ENCODE measurements around the gene CDCA8.

Gene CDCA8

DNA sequence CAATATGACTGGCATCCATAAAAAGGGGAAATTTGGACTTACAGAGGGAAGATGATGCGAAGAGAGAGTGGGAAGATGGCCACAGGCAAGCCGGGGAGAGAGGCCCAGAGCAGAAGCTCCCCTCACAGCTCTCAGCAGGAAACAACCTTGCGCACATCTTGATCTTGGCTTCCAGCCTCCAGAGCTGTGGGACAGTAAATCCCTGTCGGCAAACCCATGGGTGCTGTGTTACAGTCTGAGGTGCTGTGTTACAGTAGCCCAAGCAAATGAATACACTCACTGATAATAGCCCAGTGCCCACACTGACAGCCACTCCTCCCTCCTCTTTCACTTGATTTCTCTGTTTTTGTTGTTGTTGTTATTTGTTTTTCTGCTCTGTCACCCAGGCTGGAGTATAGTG lies 22.4 kb downstream of the CDCA8 start:
- Histone ChIP-seq H4K20me1 (ENCODE audit: low read depth, low read length) (no peaks in the 10 kb centered on the region), H3K9ac (ENCODE audit: low read length) (no peak overlapping the region), H3K4me2 (ENCODE audit: low read depth, low read length, poor library complexity, severe bottlenecking) (no peak overlapping the region), H3F3A (ENCODE audit: insufficient read depth) (0 out of 2 replicates have a peak, but pooled peaks cover 3% of the 10 kb centered on the region), H3K36me3 (ENCODE audit: low read length) (no peaks in the 10 kb centered on the region), H2AFZ (ENCODE audit: low read depth, low read length, severe bottlenecking) (no peak overlapping the region), H3K27me3 (ENCODE audit: low read length) (no peaks in the 10 kb centered on the region), H3K79me2 (ENCODE audit: insufficient read depth, low read length) (no peaks in the 10 kb centered on the region), H3K4me3 (ENCODE audit: insufficient read depth, low read length, poor library complexity, severe bottlenecking) (no peak overlapping the region), H3K9me3 (ENCODE audit: insufficient read depth, low read length) (no peaks in the 10 kb centered on the region), H3K27ac (ENCODE audit: low read depth, low read length) (no peak overlapping the region), H3K9me2 (replicated peaks; ENCODE audit: insufficient read depth, low read length) (no peaks in the 10 kb centered on the region)
- TF ChIP-seq CTCF (IDR thresholded peaks at IDR 0.05; ENCODE audit: insufficient read depth, low read length, poor library complexity, severe bottlenecking) (no peak), EZH2phosphoT487 (conservative IDR thresholded peaks at IDR 0.05; ENCODE audit: low read length) (no peak)

- Histone ChIP-seq H4K20me1 (ENCODE audit: low read depth, low read length) (no peaks in the 10 kb centered on the region), H3K27me3 (ENCODE audit: low read length) (no peaks in the 10 kb centered on the region), H3K79me2 (ENCODE audit: insufficient read depth, low read length) (no peaks in the 10 kb centered on the region), H3K36me3 (ENCODE audit: low read length) (no peaks in the 10 kb centered on the region), H3K9ac (ENCODE audit: low read length) (no peak overlapping the region), H3K4me3 (ENCODE audit: insufficient read depth, low read length, poor library complexity, severe bottlenecking) (no peak overlapping the region), H3K9me2 (replicated peaks; ENCODE audit: insufficient read depth, low read length) (no peaks in the 10 kb centered on the region), H2AFZ (ENCODE audit: low read depth, low read length, severe bottlenecking) (no peak overlapping the region), H3K9me3 (ENCODE audit: insufficient read depth, low read length) (no peaks in the 10 kb centered on the region), H3K4me2 (ENCODE audit: low read depth, low read length, poor library complexity, severe bottlenecking) (no peak overlapping the region), H3K27ac (ENCODE audit: low read depth, low read length) (no peak overlapping the region), H3F3A (ENCODE audit: insufficient read depth) (0 out of 2 replicates have a peak, but pooled peaks cover 3% of the 10 kb centered on the region)
- no peak for TF ChIP-seq CTCF (IDR thresholded peaks at IDR 0.05; ENCODE audit: insufficient read depth, low read length, poor library complexity, severe bottlenecking)
- TF ChIP-seq EZH2phosphoT487 (conservative IDR thresholded peaks at IDR 0.05; ENCODE audit: low read length): no peak
These were observed 24.0 kb downstream of the CDCA8 start for GRCh38 chr1:37716321-37716720.

- no peaks in the 10 kb centered on the region for H4K20me1 ChIP-seq (ENCODE audit: low read depth, low read length)
- no peak overlapping the region for H3K4me2 ChIP-seq (ENCODE audit: low read depth, low read length, poor library complexity, severe bottlenecking)
- no peaks in the 10 kb centered on the region for H3K27me3 ChIP-seq (ENCODE audit: low read length)
- H3K9me2 ChIP-seq (replicated peaks; ENCODE audit: insufficient read depth, low read length): no peaks in the 10 kb centered on the region
- H3K27ac ChIP-seq (ENCODE audit: low read depth, low read length): no peak overlapping the region
- no peaks in the 10 kb centered on the region for H3K79me2 ChIP-seq (ENCODE audit: insufficient read depth, low read length)
- H3K9me3 ChIP-seq (ENCODE audit: insufficient read depth, low read length): no peaks in the 10 kb centered on the region
- H2AFZ ChIP-seq (ENCODE audit: low read depth, low read length, severe bottlenecking): no peak overlapping the region
- no peak overlapping the region for H3K9ac ChIP-seq (ENCODE audit: low read length)
- no peak overlapping the region for H3K4me3 ChIP-seq (ENCODE audit: insufficient read depth, low read length, poor library complexity, severe bottlenecking)
- 0 out of 2 replicates have a peak, but pooled peaks cover under 1% of the 10 kb centered on the region for H3F3A ChIP-seq (ENCODE audit: insufficient read depth)
- no peak for TF ChIP-seq EZH2phosphoT487 (conservative IDR thresholded peaks at IDR 0.05; ENCODE audit: low read length)
- TF ChIP-seq CTCF (IDR thresholded peaks at IDR 0.05; ENCODE audit: insufficient read depth, low read length, poor library complexity, severe bottlenecking): no peak
- H3K36me3 ChIP-seq (ENCODE audit: low read length): no peaks in the 10 kb centered on the region
These were observed 25.3 kb downstream of the CDCA8 start for GRCh38 chr1:37717631-37718030.
